Gastrocnemius medialis (tissue), 4 donors: ENCODE measurements around the gene TACC3.

Experiments used
- POLR2A ChIP-seq, 2 donors: fragments of 450-650 bp; IDR thresholded peaks; one replicate each; pipeline ENCODE4 v1.6.1; 2017; ENCODE audit warnings: antibody characterized with exemption in 2 of 2, mild to moderate bottlenecking in 2 of 2, moderate library complexity in 2 of 2
- TF ChIP-seq, protein P1 (sequence below), 5 experiments: fragments of 450-650 bp in 3 of 5; fragments of 200-600 bp in 2 of 5; sonication (generic) in 2 of 5; IDR thresholded peaks in 4 of 5; conservative IDR thresholded peaks in 1 of 5; 1 replicate in 4 of 5; 2 replicates in 1 of 5; pipeline ENCODE4 v1.5.1; 2016 to 2019; ENCODE audit warnings: antibody characterized with exemption in 5 of 5, mild to moderate bottlenecking in 3 of 5, moderate library complexity in 3 of 5

DNA sequence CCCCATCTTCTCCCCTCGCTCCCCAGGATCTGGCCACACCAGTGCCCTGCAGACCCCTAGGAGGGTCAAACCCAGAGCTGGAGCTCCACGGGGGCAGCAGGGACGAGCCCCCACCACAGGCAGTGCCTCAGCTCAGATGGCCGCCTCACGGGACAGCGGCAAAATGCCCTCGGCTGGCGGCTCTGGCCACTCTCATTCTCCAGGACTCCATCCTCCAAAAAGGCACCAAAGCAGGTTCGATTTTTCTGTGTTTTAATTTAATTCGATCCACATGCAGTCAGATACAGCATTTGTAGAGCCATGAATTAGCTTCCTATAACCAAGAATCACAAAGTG lies 45.6 kb upstream of the TACC3 start:
- TF ChIP-seq, protein P1, sequence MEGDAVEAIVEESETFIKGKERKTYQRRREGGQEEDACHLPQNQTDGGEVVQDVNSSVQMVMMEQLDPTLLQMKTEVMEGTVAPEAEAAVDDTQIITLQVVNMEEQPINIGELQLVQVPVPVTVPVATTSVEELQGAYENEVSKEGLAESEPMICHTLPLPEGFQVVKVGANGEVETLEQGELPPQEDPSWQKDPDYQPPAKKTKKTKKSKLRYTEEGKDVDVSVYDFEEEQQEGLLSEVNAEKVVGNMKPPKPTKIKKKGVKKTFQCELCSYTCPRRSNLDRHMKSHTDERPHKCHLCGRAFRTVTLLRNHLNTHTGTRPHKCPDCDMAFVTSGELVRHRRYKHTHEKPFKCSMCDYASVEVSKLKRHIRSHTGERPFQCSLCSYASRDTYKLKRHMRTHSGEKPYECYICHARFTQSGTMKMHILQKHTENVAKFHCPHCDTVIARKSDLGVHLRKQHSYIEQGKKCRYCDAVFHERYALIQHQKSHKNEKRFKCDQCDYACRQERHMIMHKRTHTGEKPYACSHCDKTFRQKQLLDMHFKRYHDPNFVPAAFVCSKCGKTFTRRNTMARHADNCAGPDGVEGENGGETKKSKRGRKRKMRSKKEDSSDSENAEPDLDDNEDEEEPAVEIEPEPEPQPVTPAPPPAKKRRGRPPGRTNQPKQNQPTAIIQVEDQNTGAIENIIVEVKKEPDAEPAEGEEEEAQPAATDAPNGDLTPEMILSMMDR (IDR thresholded peaks at IDR 0.05 in 4 of 5, conservative IDR thresholded peaks at IDR 0.05 in 1 of 5), result no peak
- no peak for TF ChIP-seq POLR2A (IDR thresholded peaks at IDR 0.05)
